ENCODE measurements around the gene TTI1.

The TTI1 gene

GRCh38 chr20:37958856-37959520, 74.3 kb downstream of the TTI1 start:
- no peak for DNase-seq

GRCh38 chr20:37956107-37956585, 77.1 kb downstream of the TTI1 start:
- no peak for DNase-seq

- no peak for DNase-seq
Observed at GRCh38 chr20:37955511-37955910, 77.7 kb downstream of the TTI1 start.

GRCh38 chr20:37954626-37955025, 78.6 kb downstream of the TTI1 start:
- DNase-seq: no peak

GRCh38 chr20:37954190-37954589, 79.1 kb downstream of the TTI1 start:
- DNase-seq: no peak

GRCh38 chr20:37948956-37949355, 84.3 kb downstream of the TTI1 start:
- no peak for DNase-seq

GRCh38 chr20:37947943-37948342, 85.3 kb downstream of the TTI1 start:
- no peak for DNase-seq

- no peak for DNase-seq
Observed at GRCh38 chr20:37946946-37947345, 86.3 kb downstream of the TTI1 start.

- no peak for DNase-seq
Observed at GRCh38 chr20:37945091-37945547, 88.1 kb downstream of the TTI1 start.

GRCh38 chr20:37944456-37944981, 88.7 kb downstream of the TTI1 start:
- DNase-seq: no peak

- no peak for DNase-seq
Observed at GRCh38 chr20:37943501-37944455, 89.5 kb downstream of the TTI1 start.

- no peak for DNase-seq
Observed at GRCh38 chr20:37943033-37943432, 90.2 kb downstream of the TTI1 start.

- DNase-seq: no peak
Observed at GRCh38 chr20:37941992-37942391, 91.3 kb downstream of the TTI1 start.

- DNase-seq: no peak
Observed at GRCh38 chr20:37941332-37941731, 91.9 kb downstream of the TTI1 start.

- no peak for DNase-seq
Observed at GRCh38 chr20:37940858-37941257, 92.4 kb downstream of the TTI1 start.

GRCh38 chr20:37939701-37940560, 93.3 kb downstream of the TTI1 start:
- no peak for DNase-seq

- no peak for DNase-seq
Observed at GRCh38 chr20:37938954-37939353, 94.3 kb downstream of the TTI1 start.

GRCh38 chr20:37938181-37938750, 95.0 kb downstream of the TTI1 start:
- no peak for DNase-seq

- no peak for DNase-seq
Observed at GRCh38 chr20:37937686-37938085, 95.6 kb downstream of the TTI1 start.

GRCh38 chr20:37936451-37936850, 96.8 kb downstream of the TTI1 start:
- no peak for DNase-seq

GRCh38 chr20:37936041-37936440, 97.2 kb downstream of the TTI1 start:
- no peak for DNase-seq

GRCh38 chr20:37935435-37935834, 97.8 kb downstream of the TTI1 start:
- DNase-seq: no peak
